Measurements from ENCODE around the gene IVD.

Gene IVD

GRCh38 chr15:40410476-40410875, 4.9 kb downstream of the IVD start:
- TF ChIP-seq CTCF (IDR thresholded peaks at IDR 0.05) = no peak
- no peaks in the 10 kb centered on the region for H3K27me3 ChIP-seq
- peaks cover 40 to 51% of the 10 kb centered on the region in 2 experiments for H3K4me1 ChIP-seq (ENCODE audit: control insufficient read depth in 1 of 2, insufficient read depth in 1 of 2, low read depth in 1 of 2, low read length in 1 of 2)
- H3K9me3 ChIP-seq = no peaks in the 10 kb centered on the region
- H3K36me3 ChIP-seq = peaks cover 32% of the 10 kb centered on the region
- peak overlapping the region; percentile 35 for H3K27ac ChIP-seq
- H3K4me3 ChIP-seq (ENCODE audit: low read depth in 1 of 2, low read length in 1 of 2) = no peak overlapping the region

- no peak for TF ChIP-seq CTCF (IDR thresholded peaks at IDR 0.05)
These were observed 6.6 kb downstream of the IVD start for GRCh38 chr15:40412095-40412759.

GRCh38 chr15:40413036-40413435, 7.4 kb downstream of the IVD start:
- H3K36me3 ChIP-seq = peaks cover 47% of the 10 kb centered on the region
- no peak for TF ChIP-seq CTCF (IDR thresholded peaks at IDR 0.05)
- no peaks in the 10 kb centered on the region for H3K9me3 ChIP-seq
- no peaks in the 10 kb centered on the region for H3K27me3 ChIP-seq
- H3K4me3 ChIP-seq (ENCODE audit: low read depth in 1 of 2, low read length in 1 of 2) = no peak overlapping the region
- H3K4me1 ChIP-seq (ENCODE audit: control insufficient read depth in 1 of 2, insufficient read depth in 1 of 2, low read depth in 1 of 2, low read length in 1 of 2) = peaks cover 28% of the 10 kb centered on the region in 2 experiments
- H3K27ac ChIP-seq = no peak overlapping the region

More at GRCh38 chr15:40412095-40412759, 6.6 kb downstream of the IVD start:
- Histone ChIP-seq H3K27me3 (no peaks in the 10 kb centered on the region), H3K9me3 (no peaks in the 10 kb centered on the region), H3K27ac (peak overlapping the region; percentile 50), H3K4me1 (ENCODE audit: control insufficient read depth in 1 of 2, insufficient read depth in 1 of 2, low read depth in 1 of 2, low read length in 1 of 2) (peaks cover 30 to 36% of the 10 kb centered on the region in 2 experiments), H3K4me3 (ENCODE audit: low read depth in 1 of 2, low read length in 1 of 2) (no peak overlapping the region), H3K36me3 (peaks cover 46% of the 10 kb centered on the region)

- no peaks in the 10 kb centered on the region for H3K27me3 ChIP-seq
- TF ChIP-seq CTCF (IDR thresholded peaks at IDR 0.05) = no peak
- H3K4me3 ChIP-seq (ENCODE audit: low read depth in 1 of 2, low read length in 1 of 2) = no peak overlapping the region
- H3K36me3 ChIP-seq = peaks cover 50% of the 10 kb centered on the region
- peaks cover 28% of the 10 kb centered on the region in 2 experiments for H3K4me1 ChIP-seq (ENCODE audit: control insufficient read depth in 1 of 2, insufficient read depth in 1 of 2, low read depth in 1 of 2, low read length in 1 of 2)
- H3K9me3 ChIP-seq = no peaks in the 10 kb centered on the region
- H3K27ac ChIP-seq = no peak overlapping the region
These were observed 9.2 kb downstream of the IVD start for GRCh38 chr15:40414816-40415215.

- Histone ChIP-seq H3K4me1 (ENCODE audit: control insufficient read depth in 1 of 2, insufficient read depth in 1 of 2, low read depth in 1 of 2, low read length in 1 of 2) (peaks cover 27% of the 10 kb centered on the region in 2 experiments), H3K36me3 (peaks cover 55% of the 10 kb centered on the region), H3K27me3 (no peaks in the 10 kb centered on the region), H3K9me3 (no peaks in the 10 kb centered on the region), H3K4me3 (ENCODE audit: low read depth in 1 of 2, low read length in 1 of 2) (no peak overlapping the region), H3K27ac (no peak overlapping the region)
- no peak for TF ChIP-seq CTCF (IDR thresholded peaks at IDR 0.05)
These were observed 9.6 kb downstream of the IVD start for GRCh38 chr15:40415226-40415625.
